ENCODE results near the gene C1D. TPM values are rescaled to one million over a fixed set of nuclear protein-coding genes. Genes with fewer than 3 reads are reported as not detected.

The C1D gene
- total RNA-seq, 1 donor from 2014 or later = 20.9 TPM

DNA sequence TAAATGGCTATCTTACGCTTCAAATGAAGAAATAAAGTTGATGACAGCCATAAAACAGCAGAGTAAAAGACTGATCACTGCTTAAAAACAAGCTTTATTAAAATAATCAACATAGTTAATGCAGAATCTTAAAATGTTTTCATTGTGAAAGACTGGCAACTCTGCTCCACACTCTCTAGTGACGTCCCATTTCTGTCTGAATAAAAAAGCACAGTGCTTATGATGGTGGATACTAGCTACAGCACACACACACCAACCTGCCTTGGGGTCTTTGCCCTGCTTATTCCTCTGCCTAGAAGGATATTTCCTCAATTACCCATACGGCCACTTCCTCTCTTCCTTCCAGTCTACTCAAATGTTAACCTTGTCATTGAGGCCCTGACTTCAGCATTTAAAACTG, 19.1 kb downstream of the C1D start:
- Mint-ChIP-seq H3K27me3 (ENCODE audit: unreplicated experiment) (no peaks in the 10 kb centered on the region), H3K27ac (ENCODE audit: unreplicated experiment) (no peak overlapping the region), H3K4me1 (ENCODE audit: unreplicated experiment) (peaks cover 3% of the 10 kb centered on the region), H3K9me3 (ENCODE audit: unreplicated experiment) (no peaks in the 10 kb centered on the region), H3K36me3 (ENCODE audit: low read depth, unreplicated experiment) (peaks cover 4% of the 10 kb centered on the region), H3K4me3 (ENCODE audit: unreplicated experiment) (no peak overlapping the region)
- no peak for DNase-seq (ENCODE audit: low spot score)
- TF ChIP-seq, protein P1, sequence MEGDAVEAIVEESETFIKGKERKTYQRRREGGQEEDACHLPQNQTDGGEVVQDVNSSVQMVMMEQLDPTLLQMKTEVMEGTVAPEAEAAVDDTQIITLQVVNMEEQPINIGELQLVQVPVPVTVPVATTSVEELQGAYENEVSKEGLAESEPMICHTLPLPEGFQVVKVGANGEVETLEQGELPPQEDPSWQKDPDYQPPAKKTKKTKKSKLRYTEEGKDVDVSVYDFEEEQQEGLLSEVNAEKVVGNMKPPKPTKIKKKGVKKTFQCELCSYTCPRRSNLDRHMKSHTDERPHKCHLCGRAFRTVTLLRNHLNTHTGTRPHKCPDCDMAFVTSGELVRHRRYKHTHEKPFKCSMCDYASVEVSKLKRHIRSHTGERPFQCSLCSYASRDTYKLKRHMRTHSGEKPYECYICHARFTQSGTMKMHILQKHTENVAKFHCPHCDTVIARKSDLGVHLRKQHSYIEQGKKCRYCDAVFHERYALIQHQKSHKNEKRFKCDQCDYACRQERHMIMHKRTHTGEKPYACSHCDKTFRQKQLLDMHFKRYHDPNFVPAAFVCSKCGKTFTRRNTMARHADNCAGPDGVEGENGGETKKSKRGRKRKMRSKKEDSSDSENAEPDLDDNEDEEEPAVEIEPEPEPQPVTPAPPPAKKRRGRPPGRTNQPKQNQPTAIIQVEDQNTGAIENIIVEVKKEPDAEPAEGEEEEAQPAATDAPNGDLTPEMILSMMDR (IDR thresholded peaks at IDR 0.05; ENCODE audit: unreplicated experiment) = no peak

DNA sequence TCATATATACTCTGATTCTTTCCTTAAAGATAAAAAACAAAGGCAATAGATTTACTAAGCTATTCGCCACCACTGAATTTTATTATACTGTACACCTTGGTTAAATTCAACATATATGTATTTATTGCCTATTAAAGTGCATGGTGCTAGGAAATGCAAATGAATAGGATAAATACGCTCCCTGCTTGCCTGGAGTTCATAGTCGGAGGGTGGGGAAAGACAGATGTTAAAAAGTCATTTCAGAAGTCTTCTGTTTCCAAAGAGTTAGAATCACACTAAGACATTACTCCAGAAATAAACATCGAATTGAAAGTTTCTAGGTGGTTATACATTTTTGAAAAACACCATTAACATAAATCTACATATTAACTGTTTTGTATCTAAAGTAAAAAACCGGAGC, 19.8 kb downstream of the C1D start:
- no peak for DNase-seq (ENCODE audit: low spot score)
- no peak overlapping the region for H3K27ac Mint-ChIP-seq (ENCODE audit: unreplicated experiment)
- H3K36me3 Mint-ChIP-seq (ENCODE audit: low read depth, unreplicated experiment) = peaks cover 4% of the 10 kb centered on the region

DNA sequence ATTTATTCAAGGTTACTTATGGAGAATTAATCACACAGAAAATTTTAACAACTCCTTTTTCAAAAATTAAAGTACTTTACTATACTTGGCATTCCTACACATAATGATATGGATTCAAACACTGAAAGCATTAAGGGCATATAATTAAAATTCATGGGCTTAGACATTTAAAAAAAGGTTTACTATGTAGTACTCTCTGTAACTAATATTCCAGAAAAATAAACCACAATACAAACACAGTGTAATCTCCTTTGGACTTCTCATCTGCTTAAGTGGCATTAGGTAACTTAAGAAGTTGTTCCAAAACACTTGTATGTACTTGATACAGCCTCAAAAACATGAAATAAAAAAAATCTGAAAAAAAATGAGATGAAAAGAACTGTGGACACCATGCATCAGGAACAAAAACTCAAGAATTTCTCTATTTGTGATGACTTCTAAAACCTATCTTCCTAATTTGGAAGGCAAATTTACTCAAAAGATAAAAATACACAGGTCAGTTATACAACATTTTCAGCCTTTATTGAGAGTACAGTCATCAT, 21.0 kb downstream of the C1D start:
- no peak for DNase-seq (ENCODE audit: low spot score)
- Mint-ChIP-seq H3K4me1 (ENCODE audit: unreplicated experiment) (peaks cover 3% of the 10 kb centered on the region), H3K9me3 (ENCODE audit: unreplicated experiment) (no peaks in the 10 kb centered on the region), H3K4me3 (ENCODE audit: unreplicated experiment) (no peak overlapping the region), H3K36me3 (ENCODE audit: low read depth, unreplicated experiment) (peaks cover 4% of the 10 kb centered on the region), H3K27ac (ENCODE audit: unreplicated experiment) (no peak overlapping the region), H3K27me3 (ENCODE audit: unreplicated experiment) (no peaks in the 10 kb centered on the region)
- TF ChIP-seq, protein P1 (IDR thresholded peaks at IDR 0.05; ENCODE audit: unreplicated experiment) = no peak

More for the DNA sequence above, 19.8 kb downstream of the C1D start:
- TF ChIP-seq, protein P1 (IDR thresholded peaks at IDR 0.05; ENCODE audit: unreplicated experiment) = no peak
- Mint-ChIP-seq H3K4me1 (ENCODE audit: unreplicated experiment) (peaks cover 3% of the 10 kb centered on the region), H3K4me3 (ENCODE audit: unreplicated experiment) (no peak overlapping the region), H3K27me3 (ENCODE audit: unreplicated experiment) (no peaks in the 10 kb centered on the region), H3K9me3 (ENCODE audit: unreplicated experiment) (no peaks in the 10 kb centered on the region)

DNA sequence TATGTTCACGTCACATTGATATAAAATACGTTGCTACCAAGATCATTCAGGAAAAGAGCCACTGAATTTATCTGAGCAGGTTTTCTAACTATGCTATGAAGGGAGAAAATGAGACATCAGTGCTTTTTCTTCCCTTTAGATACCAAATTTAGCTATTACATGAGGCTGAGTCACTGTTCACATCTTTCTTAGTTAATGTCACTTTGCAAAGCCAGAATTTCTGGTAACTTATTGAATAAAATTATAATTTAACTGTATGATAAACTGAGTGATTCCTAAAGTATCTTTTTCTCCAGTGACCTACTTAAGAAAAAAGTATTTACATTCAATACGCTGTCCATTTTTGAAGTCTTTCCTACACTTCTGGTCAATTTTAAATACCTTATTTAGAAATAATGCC, 22.7 kb downstream of the C1D start:
- TF ChIP-seq, protein P1 (IDR thresholded peaks at IDR 0.05; ENCODE audit: unreplicated experiment) = no peak
- H3K4me1 Mint-ChIP-seq (ENCODE audit: unreplicated experiment) = peaks cover 3% of the 10 kb centered on the region
- peaks cover 4% of the 10 kb centered on the region for H3K36me3 Mint-ChIP-seq (ENCODE audit: low read depth, unreplicated experiment)
- no peaks in the 10 kb centered on the region for H3K9me3 Mint-ChIP-seq (ENCODE audit: unreplicated experiment)
- H3K4me3 Mint-ChIP-seq (ENCODE audit: unreplicated experiment) = no peak overlapping the region
- H3K27ac Mint-ChIP-seq (ENCODE audit: unreplicated experiment) = no peak overlapping the region
- no peaks in the 10 kb centered on the region for H3K27me3 Mint-ChIP-seq (ENCODE audit: unreplicated experiment)
- no peak for DNase-seq (ENCODE audit: low spot score)

DNA sequence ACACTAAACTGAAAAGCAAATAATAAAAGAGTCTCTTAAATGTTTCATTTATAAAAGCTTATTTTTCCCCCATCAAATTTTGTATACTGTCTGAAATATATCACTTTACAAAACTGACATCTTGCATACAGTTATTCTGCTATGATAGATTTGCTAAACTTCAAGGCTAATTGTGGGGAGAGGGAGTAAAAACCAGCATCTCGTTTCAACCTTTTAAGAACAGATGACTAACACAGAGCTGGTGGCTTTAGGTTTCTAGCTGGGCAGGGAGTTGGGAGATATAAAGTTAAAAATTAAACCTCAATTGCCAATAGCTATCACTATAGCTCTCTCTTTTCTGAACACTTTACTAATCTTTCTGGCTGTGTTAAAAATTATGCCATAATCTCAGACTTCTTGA, 23.5 kb downstream of the C1D start:
- Mint-ChIP-seq H3K9me3 (ENCODE audit: unreplicated experiment) (no peaks in the 10 kb centered on the region), H3K4me1 (ENCODE audit: unreplicated experiment) (peaks cover 3% of the 10 kb centered on the region), H3K36me3 (ENCODE audit: low read depth, unreplicated experiment) (peaks cover 4% of the 10 kb centered on the region), H3K27me3 (ENCODE audit: unreplicated experiment) (no peaks in the 10 kb centered on the region), H3K27ac (ENCODE audit: unreplicated experiment) (no peak overlapping the region), H3K4me3 (ENCODE audit: unreplicated experiment) (no peak overlapping the region)
- TF ChIP-seq, protein P1 (IDR thresholded peaks at IDR 0.05; ENCODE audit: unreplicated experiment) = no peak
- DNase-seq (ENCODE audit: low spot score) = no peak

Data from endothelial cell (in vitro differentiated cells).